GM23338 (cell line): ENCODE data around the gene SLC6A12. TPM values are rescaled to one million over a fixed set of nuclear protein-coding genes. Genes with fewer than 3 reads are reported as not detected.

Source experiments
- ATAC-seq: fragments of 200-7000 bp; cut with Tn5 transposase; 3 replicates; pipeline ENCODE4 v1.9.1; 2020
- DNase-seq: peaks from one replicate; pipeline ENCODE4 v3.0.0-alpha.2; 2015; ENCODE audit warnings: low spot score
- H2AFZ ChIP-seq: fragments of 200-600 bp; sonication (generic); 2 replicates; pipeline ENCODE4 v1.8.0; 2016; ENCODE audit warnings: antibody characterized with exemption, mild to moderate bottlenecking, moderate library complexity
- H3F3A ChIP-seq: fragments of 200-600 bp; sonication (generic); replicated peaks from 2 replicates; pipeline ENCODE4 v1.8.0; 2017; ENCODE audit warnings: antibody characterized with exemption, mixed run types, low read depth
- H3K27ac ChIP-seq: fragments of 200-600 bp; sonication (generic); 2 replicates; pipeline ENCODE4 v1.6.1; 2016; ENCODE audit warnings: low read depth
- H3K27me3 ChIP-seq: fragments of 200-600 bp; sonication (generic); 2 replicates; pipeline ENCODE4 v1.8.0; 2016; ENCODE audit warnings: mild to moderate bottlenecking, mixed run types, moderate library complexity; ENCODE audit not compliant: insufficient read depth
- H3K36me3 ChIP-seq: fragments of 200-600 bp; sonication (generic); 2 replicates; pipeline ENCODE4 v1.8.0; 2016; ENCODE audit warnings: mild to moderate bottlenecking; ENCODE audit not compliant: insufficient read depth
- H3K4me1 ChIP-seq: fragments of 200-600 bp; sonication (generic); 2 replicates; pipeline ENCODE4 v1.8.0; 2016; ENCODE audit warnings: mild to moderate bottlenecking, moderate library complexity; ENCODE audit not compliant: insufficient read depth
- H3K4me2 ChIP-seq: fragments of 200-600 bp; sonication (generic); 2 replicates; pipeline ENCODE4 v1.7.1; 2017; ENCODE audit warnings: mixed run types
- H3K4me3 ChIP-seq: fragments of 200-600 bp; sonication (generic); 2 replicates; pipeline ENCODE4 v1.6.1; 2016; ENCODE audit warnings: mixed run types
- H3K79me2 ChIP-seq: fragments of 200-600 bp; sonication (generic); replicated peaks from 2 replicates; pipeline ENCODE4 v1.8.0; 2017; ENCODE audit warnings: mild to moderate bottlenecking; ENCODE audit not compliant: insufficient read depth
- H3K9me2 ChIP-seq: fragments of 200-600 bp; sonication (generic); 2 replicates; pipeline ENCODE4 v1.8.0; 2017; ENCODE audit not compliant: insufficient read depth
- H4K20me1 ChIP-seq: fragments of 200-600 bp; sonication (generic); replicated peaks from 2 replicates; pipeline ENCODE4 v1.8.0; 2017; ENCODE audit warnings: mild to moderate bottlenecking; ENCODE audit not compliant: insufficient read depth
- H3K27ac Mint-ChIP-seq: 2 replicates; pipeline ENCODE4 v1.8.0; 2020; ENCODE audit warnings: inconsistent platforms, mild to moderate bottlenecking, moderate library complexity, mixed read lengths
- H3K27me3 Mint-ChIP-seq: 3 replicates; pipeline ENCODE4 v1.8.0; 2022; ENCODE audit warnings: low read depth, mild to moderate bottlenecking, moderate library complexity, mixed read lengths, inconsistent platforms; ENCODE audit not compliant: insufficient read depth, poor library complexity
- H3K36me3 Mint-ChIP-seq: 3 replicates; pipeline ENCODE4 v1.8.0; 2021; ENCODE audit warnings: low read depth, mild to moderate bottlenecking, inconsistent platforms, moderate library complexity, mixed read lengths
- H3K4me1 Mint-ChIP-seq: 3 replicates; pipeline ENCODE4 v1.8.0; 2020; ENCODE audit warnings: mild to moderate bottlenecking, inconsistent platforms, mixed read lengths
- H3K4me3 Mint-ChIP-seq: 3 replicates; pipeline ENCODE4 v1.8.0; 2021; ENCODE audit warnings: moderate library complexity, mild to moderate bottlenecking, inconsistent platforms, mixed read lengths
- H3K9me3 Mint-ChIP-seq: 3 replicates; pipeline ENCODE4 v1.8.0; 2020; ENCODE audit warnings: moderate library complexity, mild to moderate bottlenecking, inconsistent platforms, mixed read lengths
- CREB1 ChIP-seq: fragments of 250-450 bp; sonication (Bioruptor Pico); IDR thresholded peaks from 2 replicates; pipeline ENCODE4 v1.5.0; 2020; ENCODE audit warnings: low read depth, mild to moderate bottlenecking, moderate library complexity
- JUNB ChIP-seq: IDR thresholded peaks from one replicate; pipeline ENCODE4 v1.6.1; 2016; ENCODE audit warnings: antibody characterized with exemption; ENCODE audit not compliant: unreplicated experiment
- NANOG ChIP-seq: IDR thresholded peaks from 2 replicates; pipeline ENCODE4 v1.6.1; 2016; ENCODE audit warnings: antibody characterized with exemption, borderline replicate concordance
- STAT1 ChIP-seq: IDR thresholded peaks from one replicate; pipeline ENCODE4 v1.6.1; 2016; ENCODE audit warnings: antibody characterized with exemption; ENCODE audit not compliant: unreplicated experiment
- ZNF331 ChIP-seq: fragments of 250-450 bp; sonication (Bioruptor Pico); IDR thresholded peaks from 2 replicates; pipeline ENCODE4 v1.5.0; 2020; ENCODE audit warnings: low read depth, mild to moderate bottlenecking, moderate library complexity
- polyA plus RNA-seq: library from polyadenylated mRNA; unstranded; fragments of >200 nt; fragmentation: Nextera tagmentation; extraction: Ambion mirVana; gene quantifications from 2 replicates; pipeline ENCODE4 v1.2.1, GENCODE V29; 2016
- total RNA-seq: library from RNA; depleted of rRNA; stranded (reverse); fragments of >200 nt; shearing (Covaris generic); gene quantifications from 2 replicates; pipeline ENCODE4 v1.2.3, GENCODE V29; 2014
- TF ChIP-seq, protein P1 (sequence below): fragments of 250-450 bp; sonication (Bioruptor Pico); IDR thresholded peaks from 2 replicates; pipeline ENCODE4 v1.5.0; 2020; ENCODE audit warnings: mild to moderate bottlenecking, moderate library complexity
- TF ChIP-seq, protein P2 (sequence below), 2 experiments: fragments of 200-600 bp in 1 of 2; sonication (generic) in 1 of 2; conservative IDR thresholded peaks; 2 replicates each; pipeline versions ENCODE4 v1.5.1 to v1.6.1; 2016 to 2017; ENCODE audit warnings: antibody characterized with exemption in 2 of 2, low read depth in 2 of 2, mild to moderate bottlenecking in 2 of 2, moderate library complexity in 1 of 2
- TF ChIP-seq, protein P3 (sequence below): IDR thresholded peaks from one replicate; pipeline ENCODE4 v1.6.1; 2018; ENCODE audit warnings: antibody characterized with exemption; ENCODE audit not compliant: unreplicated experiment
- TF ChIP-seq, protein P4 (sequence below): IDR thresholded peaks from 2 replicates; pipeline ENCODE4 v1.6.1; 2016; ENCODE audit warnings: antibody characterized with exemption

SLC6A12 gene
- total and polyA plus RNA-seq, 2 experiments from 2014 or later: 0.56 TPM; not detected in 1

DNA sequence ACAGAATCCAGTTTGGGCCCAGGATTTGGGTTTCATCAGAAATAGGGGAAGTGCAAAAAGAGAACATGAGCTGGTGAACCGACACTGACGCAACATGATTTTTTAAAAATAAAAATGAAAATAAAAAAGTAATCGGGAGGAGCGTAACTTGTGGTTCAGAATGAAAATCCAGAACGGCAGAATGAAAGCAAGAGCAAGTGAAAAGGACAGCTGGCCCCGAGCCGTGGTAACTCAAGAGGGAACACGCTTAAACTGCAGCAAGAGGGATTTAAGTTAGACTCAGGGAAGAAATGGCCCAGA lies 1.6 kb downstream of the SLC6A12 start (continued):
- TF ChIP-seq, protein P1, sequence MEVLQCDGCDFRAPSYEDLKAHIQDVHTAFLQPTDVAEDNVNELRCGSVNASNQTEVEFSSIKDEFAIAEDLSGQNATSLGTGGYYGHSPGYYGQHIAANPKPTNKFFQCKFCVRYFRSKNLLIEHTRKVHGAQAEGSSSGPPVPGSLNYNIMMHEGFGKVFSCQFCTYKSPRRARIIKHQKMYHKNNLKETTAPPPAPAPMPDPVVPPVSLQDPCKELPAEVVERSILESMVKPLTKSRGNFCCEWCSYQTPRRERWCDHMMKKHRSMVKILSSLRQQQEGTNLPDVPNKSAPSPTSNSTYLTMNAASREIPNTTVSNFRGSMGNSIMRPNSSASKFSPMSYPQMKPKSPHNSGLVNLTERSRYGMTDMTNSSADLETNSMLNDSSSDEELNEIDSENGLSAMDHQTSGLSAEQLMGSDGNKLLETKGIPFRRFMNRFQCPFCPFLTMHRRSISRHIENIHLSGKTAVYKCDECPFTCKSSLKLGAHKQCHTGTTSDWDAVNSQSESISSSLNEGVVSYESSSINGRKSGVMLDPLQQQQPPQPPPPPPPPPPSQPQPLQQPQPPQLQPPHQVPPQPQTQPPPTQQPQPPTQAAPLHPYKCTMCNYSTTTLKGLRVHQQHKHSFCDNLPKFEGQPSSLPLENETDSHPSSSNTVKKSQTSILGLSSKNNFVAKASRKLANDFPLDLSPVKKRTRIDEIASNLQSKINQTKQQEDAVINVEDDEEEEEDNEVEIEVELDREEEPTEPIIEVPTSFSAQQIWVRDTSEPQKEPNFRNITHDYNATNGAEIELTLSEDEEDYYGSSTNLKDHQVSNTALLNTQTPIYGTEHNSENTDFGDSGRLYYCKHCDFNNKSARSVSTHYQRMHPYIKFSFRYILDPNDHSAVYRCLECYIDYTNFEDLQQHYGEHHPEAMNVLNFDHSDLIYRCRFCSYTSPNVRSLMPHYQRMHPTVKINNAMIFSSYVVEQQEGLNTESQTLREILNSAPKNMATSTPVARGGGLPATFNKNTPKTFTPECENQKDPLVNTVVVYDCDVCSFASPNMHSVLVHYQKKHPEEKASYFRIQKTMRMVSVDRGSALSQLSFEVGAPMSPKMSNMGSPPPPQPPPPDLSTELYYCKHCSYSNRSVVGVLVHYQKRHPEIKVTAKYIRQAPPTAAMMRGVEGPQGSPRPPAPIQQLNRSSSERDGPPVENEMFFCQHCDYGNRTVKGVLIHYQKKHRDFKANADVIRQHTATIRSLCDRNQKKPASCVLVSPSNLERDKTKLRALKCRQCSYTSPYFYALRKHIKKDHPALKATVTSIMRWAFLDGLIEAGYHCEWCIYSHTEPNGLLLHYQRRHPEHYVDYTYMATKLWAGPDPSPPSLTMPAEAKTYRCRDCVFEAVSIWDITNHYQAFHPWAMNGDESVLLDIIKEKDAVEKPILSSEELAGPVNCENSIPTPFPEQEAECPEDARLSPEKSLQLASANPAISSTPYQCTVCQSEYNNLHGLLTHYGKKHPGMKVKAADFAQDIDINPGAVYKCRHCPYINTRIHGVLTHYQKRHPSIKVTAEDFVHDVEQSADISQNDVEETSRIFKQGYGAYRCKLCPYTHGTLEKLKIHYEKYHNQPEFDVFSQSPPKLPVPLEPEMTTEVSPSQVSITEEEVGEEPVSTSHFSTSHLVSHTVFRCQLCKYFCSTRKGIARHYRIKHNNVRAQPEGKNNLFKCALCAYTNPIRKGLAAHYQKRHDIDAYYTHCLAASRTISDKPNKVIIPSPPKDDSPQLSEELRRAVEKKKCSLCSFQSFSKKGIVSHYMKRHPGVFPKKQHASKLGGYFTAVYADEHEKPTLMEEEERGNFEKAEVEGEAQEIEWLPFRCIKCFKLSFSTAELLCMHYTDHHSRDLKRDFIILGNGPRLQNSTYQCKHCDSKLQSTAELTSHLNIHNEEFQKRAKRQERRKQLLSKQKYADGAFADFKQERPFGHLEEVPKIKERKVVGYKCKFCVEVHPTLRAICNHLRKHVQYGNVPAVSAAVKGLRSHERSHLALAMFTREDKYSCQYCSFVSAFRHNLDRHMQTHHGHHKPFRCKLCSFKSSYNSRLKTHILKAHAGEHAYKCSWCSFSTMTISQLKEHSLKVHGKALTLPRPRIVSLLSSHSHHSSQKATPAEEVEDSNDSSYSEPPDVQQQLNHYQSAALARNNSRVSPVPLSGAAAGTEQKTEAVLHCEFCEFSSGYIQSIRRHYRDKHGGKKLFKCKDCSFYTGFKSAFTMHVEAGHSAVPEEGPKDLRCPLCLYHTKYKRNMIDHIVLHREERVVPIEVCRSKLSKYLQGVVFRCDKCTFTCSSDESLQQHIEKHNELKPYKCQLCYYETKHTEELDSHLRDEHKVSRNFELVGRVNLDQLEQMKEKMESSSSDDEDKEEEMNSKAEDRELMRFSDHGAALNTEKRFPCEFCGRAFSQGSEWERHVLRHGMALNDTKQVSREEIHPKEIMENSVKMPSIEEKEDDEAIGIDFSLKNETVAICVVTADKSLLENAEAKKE (CRISPR knock-in tag): no peak
- TF ChIP-seq ZNF331 (no peak), STAT1 (no peak), JUNB (no peak), NANOG (no peak)
- TF ChIP-seq, protein P2, sequence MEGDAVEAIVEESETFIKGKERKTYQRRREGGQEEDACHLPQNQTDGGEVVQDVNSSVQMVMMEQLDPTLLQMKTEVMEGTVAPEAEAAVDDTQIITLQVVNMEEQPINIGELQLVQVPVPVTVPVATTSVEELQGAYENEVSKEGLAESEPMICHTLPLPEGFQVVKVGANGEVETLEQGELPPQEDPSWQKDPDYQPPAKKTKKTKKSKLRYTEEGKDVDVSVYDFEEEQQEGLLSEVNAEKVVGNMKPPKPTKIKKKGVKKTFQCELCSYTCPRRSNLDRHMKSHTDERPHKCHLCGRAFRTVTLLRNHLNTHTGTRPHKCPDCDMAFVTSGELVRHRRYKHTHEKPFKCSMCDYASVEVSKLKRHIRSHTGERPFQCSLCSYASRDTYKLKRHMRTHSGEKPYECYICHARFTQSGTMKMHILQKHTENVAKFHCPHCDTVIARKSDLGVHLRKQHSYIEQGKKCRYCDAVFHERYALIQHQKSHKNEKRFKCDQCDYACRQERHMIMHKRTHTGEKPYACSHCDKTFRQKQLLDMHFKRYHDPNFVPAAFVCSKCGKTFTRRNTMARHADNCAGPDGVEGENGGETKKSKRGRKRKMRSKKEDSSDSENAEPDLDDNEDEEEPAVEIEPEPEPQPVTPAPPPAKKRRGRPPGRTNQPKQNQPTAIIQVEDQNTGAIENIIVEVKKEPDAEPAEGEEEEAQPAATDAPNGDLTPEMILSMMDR (conservative IDR thresholded peaks at IDR 0.05; ENCODE audit: low read depth in 2 of 2): no peak

DNA sequence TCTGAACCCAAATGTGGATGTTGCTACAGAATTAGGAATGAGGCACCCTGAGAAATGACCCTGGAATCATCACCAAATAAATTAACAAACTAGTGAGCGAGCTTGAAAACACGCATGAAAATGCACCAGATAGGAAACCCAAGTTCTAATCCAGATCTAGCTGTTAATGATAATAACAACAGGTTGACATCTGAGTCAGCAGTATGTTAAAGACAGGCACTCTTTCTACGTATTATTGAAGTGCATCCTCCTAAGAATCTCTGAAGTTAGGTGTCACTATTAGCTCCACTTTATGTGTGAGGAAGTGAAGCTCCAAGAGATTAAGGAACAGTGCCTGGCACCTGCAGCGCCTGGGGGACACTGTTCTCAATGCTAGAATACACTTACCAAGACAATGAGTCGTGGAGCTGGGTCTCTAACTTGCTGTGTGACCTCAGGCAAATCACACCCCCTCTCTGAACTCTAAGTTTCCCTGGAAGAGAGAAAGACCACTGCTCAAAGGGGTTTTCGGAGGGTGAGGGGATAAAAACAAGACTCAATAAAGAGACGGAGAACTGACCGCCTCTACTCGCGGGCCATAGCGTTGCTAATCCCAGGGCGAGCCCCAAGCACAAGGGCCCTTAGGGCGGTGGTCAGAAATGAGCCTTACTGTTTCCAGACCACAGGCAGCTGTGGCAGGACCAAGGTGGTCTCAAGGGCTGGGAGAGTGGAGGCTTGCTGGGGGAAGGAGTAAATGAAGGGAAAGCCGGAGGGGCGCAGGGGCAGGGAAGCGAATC lies 2.1 kb downstream of the SLC6A12 start:
- Mint-ChIP-seq H3K4me1 (peaks cover 31% of the 10 kb centered on the region), H3K9me3 (no peaks in the 10 kb centered on the region), H3K36me3 (no peaks in the 10 kb centered on the region), H3K27ac (no peak overlapping the region), H3K27me3 (peaks cover 14% of the 10 kb centered on the region), H3K4me3 (no peak overlapping the region; the same call in 2 of the 3 replicates)
- H3K27ac ChIP-seq: no peak overlapping the region
- H3K36me3 ChIP-seq: no peaks in the 10 kb centered on the region
- no peaks in the 10 kb centered on the region for H3K9me2 ChIP-seq
- H2AFZ ChIP-seq: no peak overlapping the region
- peaks cover 6% of the 10 kb centered on the region; the same call in 1 of the 2 replicates for H3K4me1 ChIP-seq
- ATAC-seq: no peak; the same call in 2 of the 3 replicates
- no peak overlapping the region for H3K4me2 ChIP-seq
- H3F3A ChIP-seq: no peaks in the 10 kb centered on the region
- no peak overlapping the region for H3K4me3 ChIP-seq
- no peak for DNase-seq
- no peaks in the 10 kb centered on the region for H3K79me2 ChIP-seq
- H4K20me1 ChIP-seq: no peaks in the 10 kb centered on the region
- H3K27me3 ChIP-seq: peaks cover 12% of the 10 kb centered on the region
- TF ChIP-seq, protein P3, sequence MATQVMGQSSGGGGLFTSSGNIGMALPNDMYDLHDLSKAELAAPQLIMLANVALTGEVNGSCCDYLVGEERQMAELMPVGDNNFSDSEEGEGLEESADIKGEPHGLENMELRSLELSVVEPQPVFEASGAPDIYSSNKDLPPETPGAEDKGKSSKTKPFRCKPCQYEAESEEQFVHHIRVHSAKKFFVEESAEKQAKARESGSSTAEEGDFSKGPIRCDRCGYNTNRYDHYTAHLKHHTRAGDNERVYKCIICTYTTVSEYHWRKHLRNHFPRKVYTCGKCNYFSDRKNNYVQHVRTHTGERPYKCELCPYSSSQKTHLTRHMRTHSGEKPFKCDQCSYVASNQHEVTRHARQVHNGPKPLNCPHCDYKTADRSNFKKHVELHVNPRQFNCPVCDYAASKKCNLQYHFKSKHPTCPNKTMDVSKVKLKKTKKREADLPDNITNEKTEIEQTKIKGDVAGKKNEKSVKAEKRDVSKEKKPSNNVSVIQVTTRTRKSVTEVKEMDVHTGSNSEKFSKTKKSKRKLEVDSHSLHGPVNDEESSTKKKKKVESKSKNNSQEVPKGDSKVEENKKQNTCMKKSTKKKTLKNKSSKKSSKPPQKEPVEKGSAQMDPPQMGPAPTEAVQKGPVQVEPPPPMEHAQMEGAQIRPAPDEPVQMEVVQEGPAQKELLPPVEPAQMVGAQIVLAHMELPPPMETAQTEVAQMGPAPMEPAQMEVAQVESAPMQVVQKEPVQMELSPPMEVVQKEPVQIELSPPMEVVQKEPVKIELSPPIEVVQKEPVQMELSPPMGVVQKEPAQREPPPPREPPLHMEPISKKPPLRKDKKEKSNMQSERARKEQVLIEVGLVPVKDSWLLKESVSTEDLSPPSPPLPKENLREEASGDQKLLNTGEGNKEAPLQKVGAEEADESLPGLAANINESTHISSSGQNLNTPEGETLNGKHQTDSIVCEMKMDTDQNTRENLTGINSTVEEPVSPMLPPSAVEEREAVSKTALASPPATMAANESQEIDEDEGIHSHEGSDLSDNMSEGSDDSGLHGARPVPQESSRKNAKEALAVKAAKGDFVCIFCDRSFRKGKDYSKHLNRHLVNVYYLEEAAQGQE: no peak
- TF ChIP-seq, protein P2 (conservative IDR thresholded peaks at IDR 0.05; ENCODE audit: low read depth in 2 of 2): no peak
- TF ChIP-seq, protein P4, sequence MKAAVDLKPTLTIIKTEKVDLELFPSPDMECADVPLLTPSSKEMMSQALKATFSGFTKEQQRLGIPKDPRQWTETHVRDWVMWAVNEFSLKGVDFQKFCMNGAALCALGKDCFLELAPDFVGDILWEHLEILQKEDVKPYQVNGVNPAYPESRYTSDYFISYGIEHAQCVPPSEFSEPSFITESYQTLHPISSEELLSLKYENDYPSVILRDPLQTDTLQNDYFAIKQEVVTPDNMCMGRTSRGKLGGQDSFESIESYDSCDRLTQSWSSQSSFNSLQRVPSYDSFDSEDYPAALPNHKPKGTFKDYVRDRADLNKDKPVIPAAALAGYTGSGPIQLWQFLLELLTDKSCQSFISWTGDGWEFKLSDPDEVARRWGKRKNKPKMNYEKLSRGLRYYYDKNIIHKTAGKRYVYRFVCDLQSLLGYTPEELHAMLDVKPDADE: no peak
- TF ChIP-seq ZNF331: no peak
- no peak for TF ChIP-seq CREB1 (CRISPR knock-in tag)
